Vagina (tissue), 2 donors: ENCODE data around the gene AKIRIN2. TPM values are rescaled to one million over a fixed set of nuclear protein-coding genes. Genes with fewer than 3 reads are reported as not detected.

Experiments used
- DNase-seq, 2 donors: peaks; one replicate each; pipeline ENCODE4 v3.0.0-alpha.2; 2017; ENCODE audit errors: extremely low spot score in 2 of 2
- H3K27ac ChIP-seq: fragments of 200-600 bp; sonication (generic); one replicate; pipeline ENCODE4 v1.5.1; 2019
- H3K27me3 ChIP-seq: fragments of 200-600 bp; sonication (generic); one replicate; pipeline ENCODE4 v1.5.1; 2019
- H3K36me3 ChIP-seq, 2 donors: fragments of 200-600 bp; sonication (generic); one replicate each; pipeline ENCODE4 v1.5.1; 2017 to 2019
- H3K4me1 ChIP-seq: fragments of 200-600 bp; sonication (generic); one replicate; pipeline ENCODE4 v1.5.1; 2019
- H3K4me3 ChIP-seq, 2 donors: fragments of 200-600 bp; sonication (generic); 1 replicate in 1 of 2; 2 replicates in 1 of 2; pipeline ENCODE4 v1.5.1; 2016 to 2019
- H3K9me3 ChIP-seq: fragments of 200-600 bp; sonication (generic); one replicate; pipeline ENCODE4 v1.5.1; 2019
- CTCF ChIP-seq, 3 experiments: fragments of 450-650 bp in 2 of 3; fragments of 200-600 bp in 1 of 3; sonication (generic) in 1 of 3; IDR thresholded peaks; one replicate each; pipeline ENCODE4 v1.5.1; 2017 to 2019; ENCODE audit warnings: antibody characterized with exemption in 3 of 3, mild to moderate bottlenecking in 2 of 3, moderate library complexity in 2 of 3
- POLR2A ChIP-seq, 2 donors: fragments of 450-650 bp; IDR thresholded peaks; one replicate each; pipeline ENCODE4 v1.6.1; 2017; ENCODE audit warnings: antibody characterized with exemption in 2 of 2, mild to moderate bottlenecking in 2 of 2, moderate library complexity in 2 of 2
- POLR2AphosphoS5 ChIP-seq, 2 donors: sonication (generic); formaldehyde crosslinking; IDR thresholded peaks; one replicate each; pipeline ENCODE4 v1.9.0; 2017; ENCODE audit warnings: antibody characterized with exemption in 2 of 2, mild to moderate bottlenecking in 2 of 2, low read depth in 1 of 2; ENCODE audit not compliant: insufficient read depth in 1 of 2
- intact Hi-C: fragments of 100-400 bp; cut with DNase I; formaldehyde crosslinking; loops from one replicate; pipeline ENCODE4 v1.15.1; 2023
- total RNA-seq: library from RNA; depleted of rRNA; stranded (reverse); fragments of >200 nt; gene quantifications from one replicate; pipeline ENCODE4 v1.2.3, GENCODE V29; 2016

Gene AKIRIN2
- 32.9 TPM for total RNA-seq

- no peaks in the 10 kb centered on the region for H3K27me3 ChIP-seq
- no peaks in the 10 kb centered on the region for H3K9me3 ChIP-seq
- H3K4me1 ChIP-seq = peaks cover 39% of the 10 kb centered on the region
- intact Hi-C loops = no loop called here
- DNase-seq = peak; percentile 97 to 99
- no peaks in the 10 kb centered on the region for H3K36me3 ChIP-seq
- peak within 1 kb of the TSS; percentile 81 to 99 for H3K4me3 ChIP-seq
- peak within 1 kb of the TSS; percentile 96 for H3K27ac ChIP-seq
- TF ChIP-seq POLR2A (IDR thresholded peaks at IDR 0.05) (peak; percentile 93 to 98), CTCF (IDR thresholded peaks at IDR 0.05) (no peak), POLR2AphosphoS5 (IDR thresholded peaks at IDR 0.05; ENCODE audit: insufficient read depth in 1 of 2, low read depth in 1 of 2) (peak; percentile 99 to 100)
Measured at GRCh38 chr6:87701676-87702588, at the start of gene AKIRIN2. Gene AKIRIN2, minus strand, starts transcription at chr6:87702233. Its CDS starts 549 bp downstream, at chr6:87701684.

GRCh38 chr6:87747646-87748045 is 45.6 kb upstream of the AKIRIN2 start:
- TF ChIP-seq POLR2A (IDR thresholded peaks at IDR 0.05) (no peak), POLR2AphosphoS5 (IDR thresholded peaks at IDR 0.05; ENCODE audit: insufficient read depth in 1 of 2, low read depth in 1 of 2) (no peak), CTCF (IDR thresholded peaks at IDR 0.05) (no peak)
- no peaks in the 10 kb centered on the region for H3K9me3 ChIP-seq
- H3K27ac ChIP-seq = no peak overlapping the region
- no peaks in the 10 kb centered on the region for H3K27me3 ChIP-seq
- intact Hi-C loops = no loop called here
- no peak for DNase-seq
- H3K4me3 ChIP-seq = no peak overlapping the region
- no peaks in the 10 kb centered on the region for H3K4me1 ChIP-seq
- no peaks in the 10 kb centered on the region for H3K36me3 ChIP-seq

GRCh38 chr6:87745966-87746721 is 44.1 kb upstream of the AKIRIN2 start:
- no peaks in the 10 kb centered on the region for H3K4me1 ChIP-seq
- no peak overlapping the region for H3K4me3 ChIP-seq
- H3K27me3 ChIP-seq = no peaks in the 10 kb centered on the region
- H3K36me3 ChIP-seq = no peaks in the 10 kb centered on the region
- no peak for DNase-seq
- intact Hi-C loops = no loop called here
- no peaks in the 10 kb centered on the region for H3K9me3 ChIP-seq
- H3K27ac ChIP-seq = no peak overlapping the region
- TF ChIP-seq CTCF (IDR thresholded peaks at IDR 0.05) = no peak
- no peak for TF ChIP-seq POLR2AphosphoS5 (IDR thresholded peaks at IDR 0.05; ENCODE audit: insufficient read depth in 1 of 2, low read depth in 1 of 2)
- no peak for TF ChIP-seq POLR2A (IDR thresholded peaks at IDR 0.05)

- intact Hi-C loops = no loop called here
- no peak for TF ChIP-seq POLR2AphosphoS5 (IDR thresholded peaks at IDR 0.05; ENCODE audit: insufficient read depth in 1 of 2, low read depth in 1 of 2)
- no peak for TF ChIP-seq CTCF (IDR thresholded peaks at IDR 0.05)
- TF ChIP-seq POLR2A (IDR thresholded peaks at IDR 0.05) = no peak
Measured at GRCh38 chr6:87743454-87743853, 41.4 kb upstream of the AKIRIN2 start.

More at GRCh38 chr6:87743454-87743853, 41.4 kb upstream of the AKIRIN2 start:
- H3K27me3 ChIP-seq = no peaks in the 10 kb centered on the region
- no peaks in the 10 kb centered on the region for H3K9me3 ChIP-seq
- H3K36me3 ChIP-seq = no peaks in the 10 kb centered on the region
- H3K27ac ChIP-seq = no peak overlapping the region
- H3K4me1 ChIP-seq = no peaks in the 10 kb centered on the region
- H3K4me3 ChIP-seq = no peak overlapping the region
- DNase-seq = no peak
